DND-41 (cell line): ENCODE data around the gene FRAT2.

Experiments
- ATAC-seq: fragments of 200-7000 bp; cut with Tn5 transposase; 3 replicates; pipeline ENCODE4 v1.9.1; 2021; ENCODE audit warnings: low read depth; ENCODE audit not compliant: insufficient read depth
- DNase-seq: peaks from one replicate; pipeline ENCODE4 v3.0.0-alpha.2; 2020
- H2AFZ ChIP-seq: 2 replicates; pipeline ENCODE4 v1.6.0; 2012; ENCODE audit warnings: low read depth, low read length
- H3K27ac ChIP-seq: 2 replicates; pipeline ENCODE4 v1.5.1; 2012; ENCODE audit warnings: low read length, inconsistent platforms
- H3K27me3 ChIP-seq: fragments of 200-600 bp; sonication (generic); 2 replicates; pipeline ENCODE4 v1.6.0; 2012; ENCODE audit warnings: low read length, mild to moderate bottlenecking, inconsistent platforms; ENCODE audit not compliant: insufficient read depth, poor library complexity
- H3K36me3 ChIP-seq: 2 replicates; pipeline ENCODE4 v1.5.1; 2012; ENCODE audit warnings: low read length, inconsistent platforms; ENCODE audit not compliant: insufficient read depth
- H3K4me1 ChIP-seq: 2 replicates; pipeline ENCODE4 v1.5.1; 2012; ENCODE audit warnings: mild to moderate bottlenecking, low read length; ENCODE audit not compliant: insufficient read depth
- H3K4me2 ChIP-seq: 2 replicates; pipeline ENCODE4 v1.6.0; 2012; ENCODE audit warnings: mild to moderate bottlenecking, moderate library complexity, low read length, inconsistent platforms; ENCODE audit not compliant: insufficient read depth
- H3K4me3 ChIP-seq, 2 experiments: fragments of 200-600 bp in 1 of 2; shearing (Covaris generic) in 1 of 2; 2 replicates each; pipeline ENCODE4 v1.5.1; 2012 to 2016; ENCODE audit warnings: inconsistent platforms in 2 of 2, low read length in 2 of 2, mild to moderate bottlenecking in 2 of 2, low read depth in 1 of 2, moderate library complexity in 1 of 2
- H3K79me2 ChIP-seq: 2 replicates; pipeline ENCODE4 v1.6.0; 2012; ENCODE audit warnings: low read length, inconsistent platforms; ENCODE audit not compliant: insufficient read depth
- H3K9ac ChIP-seq: 2 replicates; pipeline ENCODE4 v1.6.0; 2012; ENCODE audit warnings: low read depth, mild to moderate bottlenecking, inconsistent platforms, low read length, moderate library complexity
- H3K9me3 ChIP-seq: 2 replicates; pipeline ENCODE4 v1.5.1; 2012; ENCODE audit warnings: low read length, moderate library complexity, mild to moderate bottlenecking, inconsistent platforms; ENCODE audit not compliant: insufficient read depth, severe bottlenecking
- H4K20me1 ChIP-seq: 2 replicates; pipeline ENCODE4 v1.6.0; 2012; ENCODE audit warnings: low read length; ENCODE audit not compliant: insufficient read depth
- CTCF ChIP-seq: IDR thresholded peaks from 2 replicates; pipeline ENCODE4 v1.5.1; 2012; ENCODE audit warnings: borderline replicate concordance, low read length, moderate library complexity, mild to moderate bottlenecking; ENCODE audit not compliant: poor library complexity, severe bottlenecking; ENCODE audit errors: extremely low read depth
- EZH2 ChIP-seq: IDR thresholded peaks from 3 replicates; pipeline ENCODE4 v1.6.1; 2012; ENCODE audit warnings: borderline replicate concordance, low read depth, mild to moderate bottlenecking, moderate library complexity, low read length, inconsistent platforms; ENCODE audit not compliant: severe bottlenecking

FRAT2 gene

GRCh38 chr10:97297556-97298222, 36.8 kb downstream of the FRAT2 start:
- H3K36me3 ChIP-seq: no peaks in the 10 kb centered on the region
- H4K20me1 ChIP-seq: no peaks in the 10 kb centered on the region
- H3K79me2 ChIP-seq: no peaks in the 10 kb centered on the region
- H3K9me3 ChIP-seq: no peaks in the 10 kb centered on the region
- no peak overlapping the region for H3K4me2 ChIP-seq
- no peak overlapping the region for H3K27ac ChIP-seq
- H3K9ac ChIP-seq: no peak overlapping the region
- no peak overlapping the region for H2AFZ ChIP-seq
- H3K27me3 ChIP-seq: no peaks in the 10 kb centered on the region
- ATAC-seq (no peak), DNase-seq (no peak)
- H3K4me3 ChIP-seq: no peak overlapping the region
- TF ChIP-seq CTCF: no peak
- TF ChIP-seq EZH2: no peak
- peaks cover 6% of the 10 kb centered on the region; the same call in 1 of the 2 replicates for H3K4me1 ChIP-seq

- no peak for TF ChIP-seq CTCF
- no peak for TF ChIP-seq EZH2
- peaks cover 7% of the 10 kb centered on the region; the same call in 1 of the 2 replicates for H3K36me3 ChIP-seq
- H3K9me3 ChIP-seq: no peaks in the 10 kb centered on the region
- H3K27me3 ChIP-seq: no peaks in the 10 kb centered on the region
- ATAC-seq (no peak), DNase-seq (no peak)
- peak overlapping the region; percentile 70 for H3K27ac ChIP-seq
- H3K4me2 ChIP-seq: peak overlapping the region; percentile 76
- H3K9ac ChIP-seq: peak overlapping the region; percentile 33
- H3K4me1 ChIP-seq: peaks cover 25% of the 10 kb centered on the region
- H3K4me3 ChIP-seq: peak overlapping the region in 1 of 2 experiments; percentile 79; a peak in 2 of 4 replicates
- H2AFZ ChIP-seq: peak overlapping the region; percentile 84
- peaks cover 44% of the 10 kb centered on the region for H3K79me2 ChIP-seq
- H4K20me1 ChIP-seq: no peaks in the 10 kb centered on the region
These were observed 41.7 kb downstream of the FRAT2 start for GRCh38 chr10:97292862-97293198.

GRCh38 chr10:97292097-97292861, 42.2 kb downstream of the FRAT2 start, which contains the start of gene ARHGAP19:
Gene ARHGAP19 (minus strand): TSS chr10:97292637. CDS start chr10:97292627, 10 bp downstream.
- H2AFZ ChIP-seq: peak within 1 kb of the TSS; percentile 88
- no peaks in the 10 kb centered on the region for H4K20me1 ChIP-seq
- peaks cover 10% of the 10 kb centered on the region for H3K36me3 ChIP-seq
- peaks cover 47% of the 10 kb centered on the region for H3K79me2 ChIP-seq
- peak within 1 kb of the TSS; percentile 83 for H3K27ac ChIP-seq
- no peaks in the 10 kb centered on the region for H3K27me3 ChIP-seq
- DNase-seq: peak; percentile 97
- H3K9ac ChIP-seq: peak within 1 kb of the TSS; percentile 90
- ATAC-seq: peak; percentile 98
- H3K4me1 ChIP-seq: peaks cover 25% of the 10 kb centered on the region
- H3K4me3 ChIP-seq: peak within 1 kb of the TSS; percentile 58 to 79
- H3K4me2 ChIP-seq: peak within 1 kb of the TSS; percentile 76
- no peaks in the 10 kb centered on the region for H3K9me3 ChIP-seq
- TF ChIP-seq EZH2 (no peak), CTCF (no peak)
